GM13976 (cell line): ENCODE measurements around the gene CHST10.

Source experiments
- DNase-seq: peaks from one replicate; pipeline ENCODE4 v3.0.0; 2012; ENCODE audit warnings: low spot score
- in situ Hi-C: fragments of 300-500 bp; cut with MboI; formaldehyde crosslinking; loops from one replicate; pipeline ENCODE4 v1.12.0; 2022; ENCODE audit warnings: low sequenced_read_pairs, mixed read lengths, inconsistent platforms; ENCODE audit not compliant: unreplicated experiment
- TF ChIP-seq, protein P1 (sequence below): IDR thresholded peaks from 2 replicates; pipeline ENCODE4 v1.5.1; 2012; ENCODE audit warnings: borderline replicate concordance, mild to moderate bottlenecking; ENCODE audit not compliant: insufficient read depth; ENCODE audit errors: extremely low read depth, missing control alignments, control extremely low read depth

The CHST10 gene

DNA sequence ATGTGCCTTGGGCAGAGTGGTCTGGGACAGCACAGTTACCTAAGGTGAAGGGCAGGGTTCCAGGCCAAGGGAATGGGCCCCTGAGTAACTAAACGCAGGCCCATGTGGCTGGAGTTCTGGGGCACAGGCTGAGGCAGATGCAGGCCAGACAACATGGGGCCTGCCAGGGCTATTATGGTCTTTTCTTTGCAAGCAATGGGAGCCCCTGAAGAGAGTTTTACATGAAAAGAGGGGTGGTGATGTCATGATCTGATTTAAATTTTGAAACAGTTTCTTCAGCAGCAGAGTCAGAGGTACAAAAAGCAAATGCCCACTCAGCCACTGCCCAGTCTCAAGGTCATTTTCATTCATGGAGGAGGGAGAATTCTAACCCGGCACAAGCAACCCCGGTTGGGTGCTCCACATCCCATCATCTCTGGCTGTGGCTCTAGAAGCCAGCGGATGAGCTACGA is 5.6 kb downstream of the CHST10 start:
- TF ChIP-seq, protein P1, sequence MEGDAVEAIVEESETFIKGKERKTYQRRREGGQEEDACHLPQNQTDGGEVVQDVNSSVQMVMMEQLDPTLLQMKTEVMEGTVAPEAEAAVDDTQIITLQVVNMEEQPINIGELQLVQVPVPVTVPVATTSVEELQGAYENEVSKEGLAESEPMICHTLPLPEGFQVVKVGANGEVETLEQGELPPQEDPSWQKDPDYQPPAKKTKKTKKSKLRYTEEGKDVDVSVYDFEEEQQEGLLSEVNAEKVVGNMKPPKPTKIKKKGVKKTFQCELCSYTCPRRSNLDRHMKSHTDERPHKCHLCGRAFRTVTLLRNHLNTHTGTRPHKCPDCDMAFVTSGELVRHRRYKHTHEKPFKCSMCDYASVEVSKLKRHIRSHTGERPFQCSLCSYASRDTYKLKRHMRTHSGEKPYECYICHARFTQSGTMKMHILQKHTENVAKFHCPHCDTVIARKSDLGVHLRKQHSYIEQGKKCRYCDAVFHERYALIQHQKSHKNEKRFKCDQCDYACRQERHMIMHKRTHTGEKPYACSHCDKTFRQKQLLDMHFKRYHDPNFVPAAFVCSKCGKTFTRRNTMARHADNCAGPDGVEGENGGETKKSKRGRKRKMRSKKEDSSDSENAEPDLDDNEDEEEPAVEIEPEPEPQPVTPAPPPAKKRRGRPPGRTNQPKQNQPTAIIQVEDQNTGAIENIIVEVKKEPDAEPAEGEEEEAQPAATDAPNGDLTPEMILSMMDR, result no peak
- in situ Hi-C loops, result no loop called here
- no peak for DNase-seq

DNA sequence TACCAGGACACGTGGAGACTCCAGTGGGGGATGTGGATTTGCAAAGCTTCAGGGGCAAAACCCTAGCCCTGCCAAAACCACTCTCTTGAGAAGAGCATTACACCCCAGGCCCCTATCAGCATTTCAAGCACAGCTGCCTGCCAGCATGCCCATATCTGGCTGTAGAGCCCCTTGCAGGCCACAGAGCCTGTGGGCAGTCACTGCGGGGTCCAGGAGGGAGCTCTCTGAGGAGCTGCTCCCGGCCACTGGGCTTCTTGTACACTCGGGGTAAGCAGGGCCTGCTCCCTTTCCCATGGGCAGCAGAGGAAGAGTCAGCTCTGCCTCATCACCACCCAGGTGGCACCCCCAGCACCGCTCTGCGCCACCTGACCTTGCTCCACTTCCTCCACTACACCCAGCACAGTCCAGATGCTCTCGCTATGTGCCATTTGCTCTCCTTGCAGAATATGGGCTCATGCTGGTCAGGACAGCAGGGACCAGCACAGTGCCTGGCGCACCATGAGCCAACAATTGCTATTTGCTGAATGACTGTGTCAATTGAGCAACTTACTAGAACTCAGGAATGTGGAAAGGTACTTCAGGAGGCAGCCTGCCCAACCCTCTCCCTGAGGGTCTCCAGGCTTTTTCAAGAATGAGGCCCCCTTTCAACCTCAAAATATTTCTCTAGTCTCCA is 7.4 kb downstream of the CHST10 start:
- DNase-seq, result no peak
- in situ Hi-C loops, result no loop called here
- TF ChIP-seq, protein P1, result no peak

DNA sequence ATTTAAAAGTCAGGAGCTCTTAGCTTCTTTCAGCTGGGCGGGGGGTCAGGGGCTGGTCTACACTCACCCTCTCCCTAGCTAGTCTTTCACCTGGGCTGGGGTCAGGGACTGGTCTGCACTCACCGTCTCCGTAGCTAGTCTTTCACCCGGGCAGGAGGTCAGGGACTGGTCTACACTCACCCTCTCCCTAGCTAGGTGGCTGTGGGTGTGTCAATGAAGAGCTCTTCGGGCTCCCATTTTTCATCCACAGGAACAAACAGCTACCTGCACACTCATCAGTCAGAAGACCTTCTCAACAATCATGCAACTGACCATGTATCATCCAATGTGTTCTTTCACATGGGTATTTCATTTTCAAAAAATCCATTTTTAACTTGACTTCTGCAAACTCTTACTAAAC is 8.0 kb downstream of the CHST10 start:
- in situ Hi-C loops, result no loop called here
- TF ChIP-seq, protein P1, result no peak
- no peak for DNase-seq

DNA sequence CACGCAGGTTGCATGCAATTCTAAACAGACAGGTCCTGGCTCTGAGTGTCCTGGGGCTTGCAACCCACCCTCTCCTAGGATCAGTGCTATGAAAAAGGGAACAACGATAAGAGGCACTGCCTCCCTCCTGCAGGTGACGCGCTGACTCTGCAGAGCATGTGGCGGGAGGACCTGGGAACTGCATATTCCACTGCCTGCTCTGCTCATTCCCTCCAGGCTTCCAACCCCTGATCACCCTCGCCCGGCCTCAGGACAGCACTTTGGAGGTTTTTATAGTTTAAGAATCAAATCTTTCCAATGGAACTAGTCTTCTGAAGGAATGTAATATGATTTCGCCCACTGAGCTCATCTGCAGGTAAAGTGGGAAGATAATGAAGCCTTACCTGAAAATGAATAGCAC is 8.5 kb downstream of the CHST10 start:
- DNase-seq, result no peak
- TF ChIP-seq, protein P1, result no peak
- in situ Hi-C loops, result no loop called here

DNA sequence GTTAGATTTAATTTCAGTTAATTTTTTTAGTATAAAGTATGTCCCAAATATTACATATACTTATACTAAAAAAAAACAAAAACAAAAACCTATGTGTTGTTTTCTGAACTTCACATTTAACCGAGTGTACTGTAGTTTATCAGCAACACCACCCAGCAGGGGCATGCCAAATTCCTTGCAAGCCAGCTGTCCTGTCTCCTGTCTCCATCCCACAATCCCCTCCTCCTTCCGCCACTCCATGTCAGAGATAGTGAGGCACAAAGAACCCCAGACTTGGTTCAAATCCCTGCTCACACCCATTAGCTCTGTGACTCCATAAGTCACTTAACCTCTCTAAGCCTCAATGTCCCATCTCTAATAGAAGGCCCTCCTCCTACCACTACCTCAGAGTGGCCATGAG is 9.4 kb downstream of the CHST10 start:
- no peak for DNase-seq
- in situ Hi-C loops, result no loop called here
- TF ChIP-seq, protein P1, result no peak

DNA sequence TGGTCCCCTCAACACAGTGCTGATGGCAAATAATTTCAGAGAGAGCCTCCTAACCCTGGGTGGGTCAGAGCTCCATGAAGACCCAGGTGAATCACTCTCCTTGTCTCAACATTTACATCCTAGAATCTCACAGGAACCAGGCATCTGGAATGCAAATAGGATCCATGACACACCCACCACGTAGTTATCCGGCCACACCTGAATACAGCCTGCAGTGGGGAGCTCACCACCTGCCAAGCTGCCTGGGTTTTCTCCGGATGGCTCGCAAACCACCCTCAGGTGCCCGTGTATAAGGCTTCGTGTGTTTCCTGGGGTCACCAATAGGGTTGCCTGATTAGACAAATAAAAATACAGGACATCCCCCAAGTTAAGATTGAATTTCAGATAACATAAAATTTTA is 9.9 kb downstream of the CHST10 start:
- in situ Hi-C loops, result no loop called here
- DNase-seq, result no peak
- TF ChIP-seq, protein P1, result no peak
